ENCODE data around the gene RAPGEF4.

The RAPGEF4 gene

GRCh38 chr2:172944794-172945509, 209.3 kb downstream of the RAPGEF4 start:
- Histone ChIP-seq H3K4me3 (ENCODE audit: low read length) (no peak overlapping the region), H3K9me3 (ENCODE audit: insufficient read depth, low read depth, low read length) (no peaks in the 10 kb centered on the region), H3K36me3 (ENCODE audit: insufficient read depth, low read length) (no peaks in the 10 kb centered on the region), H3K27me3 (ENCODE audit: insufficient read depth, low read length) (no peaks in the 10 kb centered on the region), H3K9ac (ENCODE audit: low read depth, low read length) (no peak overlapping the region), H3K27ac (ENCODE audit: low read depth, low read length) (no peak overlapping the region), H3K4me1 (ENCODE audit: insufficient read depth, low read length) (peaks cover 25% of the 10 kb centered on the region)
- WGBS: no CpG with 5 or more reads among the region's 1 CpG

DNA sequence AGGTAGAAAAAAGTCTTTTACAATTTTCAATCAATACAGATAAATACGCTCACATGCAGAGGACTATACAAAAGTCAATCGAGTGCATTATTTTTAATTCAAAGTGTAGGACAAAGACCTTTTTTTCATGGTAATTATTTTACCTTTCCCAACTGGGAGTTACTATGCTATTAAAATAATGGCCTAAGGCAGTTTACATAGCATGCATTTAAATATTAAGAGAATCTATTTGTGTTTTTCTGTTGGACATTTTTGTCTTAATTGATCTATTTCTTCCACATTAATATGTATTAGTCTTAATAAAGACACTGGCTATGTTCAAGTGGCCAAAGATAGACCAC, 209.8 kb downstream of the RAPGEF4 start:
- Histone ChIP-seq H3K4me1 (ENCODE audit: insufficient read depth, low read length) (peaks cover 25% of the 10 kb centered on the region), H3K27me3 (ENCODE audit: insufficient read depth, low read length) (no peaks in the 10 kb centered on the region), H3K9me3 (ENCODE audit: insufficient read depth, low read depth, low read length) (no peaks in the 10 kb centered on the region), H3K4me3 (ENCODE audit: low read length) (no peak overlapping the region), H3K9ac (ENCODE audit: low read depth, low read length) (no peak overlapping the region), H3K36me3 (ENCODE audit: insufficient read depth, low read length) (no peaks in the 10 kb centered on the region), H3K27ac (ENCODE audit: low read depth, low read length) (no peak overlapping the region)
- no CpG with 5 or more reads among the region's 2 CpGs for WGBS

- Histone ChIP-seq H3K36me3 (ENCODE audit: insufficient read depth, low read length) (no peaks in the 10 kb centered on the region), H3K4me1 (ENCODE audit: insufficient read depth, low read length) (peaks cover 25% of the 10 kb centered on the region), H3K4me3 (ENCODE audit: low read length) (no peak overlapping the region), H3K9ac (ENCODE audit: low read depth, low read length) (no peak overlapping the region), H3K27me3 (ENCODE audit: insufficient read depth, low read length) (no peaks in the 10 kb centered on the region), H3K9me3 (ENCODE audit: insufficient read depth, low read depth, low read length) (no peaks in the 10 kb centered on the region), H3K27ac (ENCODE audit: low read depth, low read length) (no peak overlapping the region)
- 80% methylated on average over 1 of the region's 3 CpGs for WGBS
Observed at GRCh38 chr2:172947461-172948153, 212.0 kb downstream of the RAPGEF4 start.

- Histone ChIP-seq H3K9ac (ENCODE audit: low read depth, low read length) (no peak overlapping the region), H3K4me1 (ENCODE audit: insufficient read depth, low read length) (peaks cover 21% of the 10 kb centered on the region), H3K27ac (ENCODE audit: low read depth, low read length) (no peak overlapping the region), H3K36me3 (ENCODE audit: insufficient read depth, low read length) (no peaks in the 10 kb centered on the region), H3K27me3 (ENCODE audit: insufficient read depth, low read length) (no peaks in the 10 kb centered on the region), H3K4me3 (ENCODE audit: low read length) (no peak overlapping the region), H3K9me3 (ENCODE audit: insufficient read depth, low read depth, low read length) (no peaks in the 10 kb centered on the region)
Observed at GRCh38 chr2:172949522-172949921, 213.9 kb downstream of the RAPGEF4 start.

DNA sequence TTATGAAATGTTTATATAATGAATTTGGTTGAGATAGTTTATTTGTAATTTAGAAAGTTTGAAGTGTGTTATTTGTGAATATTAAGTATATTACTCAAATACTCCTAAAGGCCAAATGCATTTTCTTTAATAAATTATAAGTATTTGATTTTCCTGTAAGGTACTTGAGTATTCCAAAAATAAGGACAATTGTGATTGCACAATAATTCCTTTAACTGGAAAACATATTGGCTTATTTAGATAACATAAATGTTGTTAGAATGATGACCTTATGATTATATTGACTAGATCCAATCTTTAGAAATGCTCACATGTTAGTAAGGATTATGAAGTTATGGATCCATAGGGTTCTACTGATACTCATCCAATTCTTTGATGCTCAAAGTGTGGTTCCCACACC, 214.9 kb downstream of the RAPGEF4 start:
- H3K27me3 ChIP-seq (ENCODE audit: insufficient read depth, low read length): no peaks in the 10 kb centered on the region
- H3K4me3 ChIP-seq (ENCODE audit: low read length): no peak overlapping the region
- H3K36me3 ChIP-seq (ENCODE audit: insufficient read depth, low read length): no peaks in the 10 kb centered on the region
- no peaks in the 10 kb centered on the region for H3K9me3 ChIP-seq (ENCODE audit: insufficient read depth, low read depth, low read length)
- no peak overlapping the region for H3K9ac ChIP-seq (ENCODE audit: low read depth, low read length)
- no peak overlapping the region for H3K27ac ChIP-seq (ENCODE audit: low read depth, low read length)
- peaks cover 10% of the 10 kb centered on the region for H3K4me1 ChIP-seq (ENCODE audit: insufficient read depth, low read length)

DNA sequence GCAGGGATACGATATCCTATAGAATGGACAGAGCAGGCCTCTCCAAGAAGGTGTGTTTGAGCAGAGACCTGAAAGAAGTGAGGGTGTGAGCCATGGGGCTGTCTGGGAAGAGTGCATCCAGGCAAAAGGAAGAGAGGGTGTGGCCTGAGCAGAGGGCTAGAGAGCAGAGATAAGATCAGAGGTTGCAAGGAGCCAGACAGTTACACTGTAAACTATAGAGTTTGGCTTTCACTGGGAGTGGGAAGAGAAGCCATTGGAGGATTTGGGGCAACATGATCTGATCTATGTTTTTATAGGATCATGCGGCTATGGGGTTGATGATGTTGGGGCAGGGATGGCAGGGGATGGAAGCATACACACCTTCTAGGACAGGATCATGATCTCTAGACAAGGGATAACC, 215.9 kb downstream of the RAPGEF4 start:
- no peak overlapping the region for H3K27ac ChIP-seq (ENCODE audit: low read depth, low read length)
- H3K4me3 ChIP-seq (ENCODE audit: low read length): no peak overlapping the region
- H3K9me3 ChIP-seq (ENCODE audit: insufficient read depth, low read depth, low read length): no peaks in the 10 kb centered on the region
- H3K36me3 ChIP-seq (ENCODE audit: insufficient read depth, low read length): no peaks in the 10 kb centered on the region
- 92% methylated on average over 2 of the region's 2 CpGs for WGBS
- 0 out of 2 replicates have a peak, but pooled peaks cover 5% of the 10 kb centered on the region for H3K4me1 ChIP-seq (ENCODE audit: insufficient read depth, low read length)
- H3K27me3 ChIP-seq (ENCODE audit: insufficient read depth, low read length): no peaks in the 10 kb centered on the region
- no peak overlapping the region for H3K9ac ChIP-seq (ENCODE audit: low read depth, low read length)

GRCh38 chr2:172953411-172953810, 217.8 kb downstream of the RAPGEF4 start:
- Histone ChIP-seq H3K27me3 (ENCODE audit: insufficient read depth, low read length) (no peaks in the 10 kb centered on the region), H3K36me3 (ENCODE audit: insufficient read depth, low read length) (no peaks in the 10 kb centered on the region), H3K4me3 (ENCODE audit: low read length) (no peak overlapping the region), H3K4me1 (ENCODE audit: insufficient read depth, low read length) (0 out of 2 replicates have a peak, but pooled peaks cover 5% of the 10 kb centered on the region), H3K9me3 (ENCODE audit: insufficient read depth, low read depth, low read length) (no peaks in the 10 kb centered on the region), H3K27ac (ENCODE audit: low read depth, low read length) (no peak overlapping the region), H3K9ac (ENCODE audit: low read depth, low read length) (no peak overlapping the region)
- WGBS: 100% methylated on average over 1 of the region's 1 CpG

DNA sequence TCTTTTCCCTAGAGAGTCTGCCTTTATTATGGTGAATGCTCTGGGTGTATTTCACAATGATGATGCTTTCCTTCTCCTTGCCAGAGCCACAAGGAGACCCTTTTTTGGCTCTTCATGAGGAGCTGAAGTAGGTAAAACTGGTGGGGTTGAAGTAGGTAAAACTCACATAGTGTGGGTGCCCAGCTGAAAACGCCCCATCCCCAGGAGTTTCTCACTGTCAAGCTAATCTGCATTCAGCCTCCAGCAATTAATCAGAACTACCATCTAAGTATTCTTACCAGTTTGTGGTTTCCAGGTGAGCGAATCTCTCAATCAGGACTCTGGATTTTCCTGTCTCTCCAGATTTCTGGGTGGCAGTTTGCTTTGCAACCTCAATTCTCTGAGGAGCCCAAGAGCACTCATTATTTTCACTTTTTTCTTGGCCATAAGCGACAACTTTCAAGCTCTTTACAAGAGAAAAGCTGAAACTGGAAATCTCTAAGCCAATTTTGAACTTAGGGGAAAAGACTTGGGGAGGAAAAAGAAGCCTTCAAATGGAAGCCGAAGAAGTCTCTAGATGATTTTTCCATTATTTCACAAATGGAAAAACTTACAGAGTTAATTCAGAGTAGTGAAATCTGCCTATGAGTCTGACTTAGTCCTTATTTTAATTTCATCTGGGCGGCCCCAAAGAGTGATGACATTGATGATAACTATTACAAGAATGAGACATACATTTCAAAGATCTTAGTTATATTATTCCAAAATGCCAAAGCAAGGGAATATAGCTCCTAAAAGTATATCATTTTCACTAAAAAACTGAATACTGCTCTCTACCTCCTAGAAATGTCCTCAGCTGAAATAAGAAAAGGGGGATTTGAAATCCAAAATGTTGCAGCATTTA, 218.6 kb downstream of the RAPGEF4 start:
- no peak overlapping the region for H3K9ac ChIP-seq (ENCODE audit: low read depth, low read length)
- H3K27ac ChIP-seq (ENCODE audit: low read depth, low read length): no peak overlapping the region
- no peaks in the 10 kb centered on the region for H3K27me3 ChIP-seq (ENCODE audit: insufficient read depth, low read length)
- H3K36me3 ChIP-seq (ENCODE audit: insufficient read depth, low read length): no peaks in the 10 kb centered on the region
- no peaks in the 10 kb centered on the region for H3K9me3 ChIP-seq (ENCODE audit: insufficient read depth, low read depth, low read length)
- WGBS: 88% methylated on average over 4 of the region's 5 CpGs
- H3K4me3 ChIP-seq (ENCODE audit: low read length): no peak overlapping the region
- 0 out of 2 replicates have a peak, but pooled peaks cover 5% of the 10 kb centered on the region for H3K4me1 ChIP-seq (ENCODE audit: insufficient read depth, low read length)

DNA sequence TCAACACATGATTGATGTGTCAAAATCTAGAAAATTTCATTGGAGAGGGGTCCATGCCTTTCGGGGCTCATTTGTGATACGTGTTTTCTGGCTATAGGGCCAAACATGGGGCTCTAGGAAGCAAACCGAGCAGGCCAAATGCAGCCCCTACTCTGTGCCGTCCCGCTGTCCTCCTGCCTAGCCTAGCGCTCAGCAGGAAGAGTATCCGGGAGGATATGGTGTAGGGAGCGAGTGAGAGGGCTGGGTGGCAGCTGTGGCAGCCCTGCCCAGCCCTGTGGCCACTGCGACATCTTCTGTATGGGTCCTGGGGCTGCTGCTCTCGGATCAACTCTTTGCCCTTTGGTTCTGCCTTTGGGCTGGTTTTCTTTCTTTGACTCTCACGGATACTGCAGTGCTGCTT, 219.9 kb downstream of the RAPGEF4 start:
- WGBS: 80% methylated on average over 11 of the region's 11 CpGs
- H3K27ac ChIP-seq (ENCODE audit: low read depth, low read length): no peak overlapping the region
- H3K4me1 ChIP-seq (ENCODE audit: insufficient read depth, low read length): 0 out of 2 replicates have a peak, but pooled peaks cover 5% of the 10 kb centered on the region

DNA sequence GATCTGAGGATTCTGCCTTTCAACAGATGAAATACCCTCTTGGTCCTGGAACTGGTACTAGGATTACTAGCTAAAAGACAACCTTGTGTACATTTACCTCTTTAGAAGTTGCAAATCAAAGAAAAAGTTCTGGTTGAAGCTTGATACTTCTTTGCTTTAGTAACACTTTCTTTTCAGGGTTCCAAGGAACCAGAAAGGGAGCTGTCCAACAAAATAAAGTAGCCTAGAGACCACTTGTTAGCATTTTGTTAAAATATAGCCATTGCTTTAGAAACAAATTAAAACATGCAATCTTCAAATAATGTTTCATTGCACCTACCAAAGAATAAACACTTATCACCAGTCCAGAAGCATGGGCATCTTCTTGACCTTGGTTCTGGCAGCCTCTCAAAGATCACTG, 222.1 kb downstream of the RAPGEF4 start:
- no peak overlapping the region for H3K27ac ChIP-seq (ENCODE audit: low read depth, low read length)
- no peaks in the 10 kb centered on the region for H3K9me3 ChIP-seq (ENCODE audit: insufficient read depth, low read depth, low read length)
- no peak overlapping the region for H3K9ac ChIP-seq (ENCODE audit: low read depth, low read length)
- H3K4me1 ChIP-seq (ENCODE audit: insufficient read depth, low read length): 0 out of 2 replicates have a peak, but pooled peaks cover 5% of the 10 kb centered on the region
- no peak overlapping the region for H3K4me3 ChIP-seq (ENCODE audit: low read length)
- H3K27me3 ChIP-seq (ENCODE audit: insufficient read depth, low read length): no peaks in the 10 kb centered on the region
- no peaks in the 10 kb centered on the region for H3K36me3 ChIP-seq (ENCODE audit: insufficient read depth, low read length)

More for the DNA sequence above, 219.9 kb downstream of the RAPGEF4 start:
- Histone ChIP-seq H3K27me3 (ENCODE audit: insufficient read depth, low read length) (no peaks in the 10 kb centered on the region), H3K9me3 (ENCODE audit: insufficient read depth, low read depth, low read length) (no peaks in the 10 kb centered on the region), H3K4me3 (ENCODE audit: low read length) (no peak overlapping the region), H3K36me3 (ENCODE audit: insufficient read depth, low read length) (no peaks in the 10 kb centered on the region), H3K9ac (ENCODE audit: low read depth, low read length) (no peak overlapping the region)

DNA sequence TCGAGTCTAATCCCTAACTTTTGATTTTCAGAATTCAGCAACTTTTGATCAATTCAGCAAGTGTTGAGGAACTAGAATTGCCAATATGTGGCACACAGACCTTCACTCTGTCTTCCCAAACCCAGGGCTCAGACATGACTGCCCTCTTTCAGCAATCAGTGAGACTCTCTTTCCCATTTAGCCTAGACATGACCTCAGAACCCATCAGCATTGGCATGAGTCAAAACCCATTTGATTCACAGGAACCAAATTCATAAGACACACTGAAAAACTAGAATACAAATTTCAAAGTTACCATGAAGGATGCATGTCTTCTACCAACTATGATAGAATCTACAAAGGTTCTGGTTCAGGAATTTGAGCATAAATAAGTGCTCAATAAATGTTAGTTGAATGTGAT, 226.4 kb downstream of the RAPGEF4 start:
- Histone ChIP-seq H3K4me1 (ENCODE audit: insufficient read depth, low read length) (no peaks in the 10 kb centered on the region), H3K36me3 (ENCODE audit: insufficient read depth, low read length) (no peaks in the 10 kb centered on the region), H3K27ac (ENCODE audit: low read depth, low read length) (no peak overlapping the region), H3K9me3 (ENCODE audit: insufficient read depth, low read depth, low read length) (no peaks in the 10 kb centered on the region), H3K27me3 (ENCODE audit: insufficient read depth, low read length) (no peaks in the 10 kb centered on the region), H3K9ac (ENCODE audit: low read depth, low read length) (no peak overlapping the region), H3K4me3 (ENCODE audit: low read length) (no peak overlapping the region)
- WGBS: 92% methylated on average over 1 of the region's 1 CpG

All from HUES64 (cell line).